GM23338 (cell line): ENCODE data around the gene METTL5. TPM values are rescaled to one million over a fixed set of nuclear protein-coding genes. Genes with fewer than 3 reads are reported as not detected.
"Not testable (repeated sequence)": the region's sequence is repeated elsewhere in the genome, so short reads cannot be mapped to it uniquely, and the experiment has no call there.

Source experiments
- ATAC-seq: fragments of 200-7000 bp; cut with Tn5 transposase; 3 replicates; pipeline ENCODE4 v1.9.1; 2020
- DNase-seq: peaks from one replicate; pipeline ENCODE4 v3.0.0-alpha.2; 2015; ENCODE audit warnings: low spot score
- H2AFZ ChIP-seq: fragments of 200-600 bp; sonication (generic); 2 replicates; pipeline ENCODE4 v1.8.0; 2016; ENCODE audit warnings: antibody characterized with exemption, mild to moderate bottlenecking, moderate library complexity
- H3F3A ChIP-seq: fragments of 200-600 bp; sonication (generic); replicated peaks from 2 replicates; pipeline ENCODE4 v1.8.0; 2017; ENCODE audit warnings: antibody characterized with exemption, mixed run types, low read depth
- H3K27ac ChIP-seq: fragments of 200-600 bp; sonication (generic); 2 replicates; pipeline ENCODE4 v1.6.1; 2016; ENCODE audit warnings: low read depth
- H3K27me3 ChIP-seq: fragments of 200-600 bp; sonication (generic); 2 replicates; pipeline ENCODE4 v1.8.0; 2016; ENCODE audit warnings: mild to moderate bottlenecking, mixed run types, moderate library complexity; ENCODE audit not compliant: insufficient read depth
- H3K36me3 ChIP-seq: fragments of 200-600 bp; sonication (generic); 2 replicates; pipeline ENCODE4 v1.8.0; 2016; ENCODE audit warnings: mild to moderate bottlenecking; ENCODE audit not compliant: insufficient read depth
- H3K4me1 ChIP-seq: fragments of 200-600 bp; sonication (generic); 2 replicates; pipeline ENCODE4 v1.8.0; 2016; ENCODE audit warnings: mild to moderate bottlenecking, moderate library complexity; ENCODE audit not compliant: insufficient read depth
- H3K4me2 ChIP-seq: fragments of 200-600 bp; sonication (generic); 2 replicates; pipeline ENCODE4 v1.7.1; 2017; ENCODE audit warnings: mixed run types
- H3K4me3 ChIP-seq: fragments of 200-600 bp; sonication (generic); 2 replicates; pipeline ENCODE4 v1.6.1; 2016; ENCODE audit warnings: mixed run types
- H3K79me2 ChIP-seq: fragments of 200-600 bp; sonication (generic); replicated peaks from 2 replicates; pipeline ENCODE4 v1.8.0; 2017; ENCODE audit warnings: mild to moderate bottlenecking; ENCODE audit not compliant: insufficient read depth
- H3K9me2 ChIP-seq: fragments of 200-600 bp; sonication (generic); 2 replicates; pipeline ENCODE4 v1.8.0; 2017; ENCODE audit not compliant: insufficient read depth
- H4K20me1 ChIP-seq: fragments of 200-600 bp; sonication (generic); replicated peaks from 2 replicates; pipeline ENCODE4 v1.8.0; 2017; ENCODE audit warnings: mild to moderate bottlenecking; ENCODE audit not compliant: insufficient read depth
- H3K27ac Mint-ChIP-seq: 2 replicates; pipeline ENCODE4 v1.8.0; 2020; ENCODE audit warnings: inconsistent platforms, mild to moderate bottlenecking, moderate library complexity, mixed read lengths
- H3K27me3 Mint-ChIP-seq: 3 replicates; pipeline ENCODE4 v1.8.0; 2022; ENCODE audit warnings: low read depth, mild to moderate bottlenecking, moderate library complexity, mixed read lengths, inconsistent platforms; ENCODE audit not compliant: insufficient read depth, poor library complexity
- H3K36me3 Mint-ChIP-seq: 3 replicates; pipeline ENCODE4 v1.8.0; 2021; ENCODE audit warnings: low read depth, mild to moderate bottlenecking, inconsistent platforms, moderate library complexity, mixed read lengths
- H3K4me1 Mint-ChIP-seq: 3 replicates; pipeline ENCODE4 v1.8.0; 2020; ENCODE audit warnings: mild to moderate bottlenecking, inconsistent platforms, mixed read lengths
- H3K4me3 Mint-ChIP-seq: 3 replicates; pipeline ENCODE4 v1.8.0; 2021; ENCODE audit warnings: moderate library complexity, mild to moderate bottlenecking, inconsistent platforms, mixed read lengths
- H3K9me3 Mint-ChIP-seq: 3 replicates; pipeline ENCODE4 v1.8.0; 2020; ENCODE audit warnings: moderate library complexity, mild to moderate bottlenecking, inconsistent platforms, mixed read lengths
- CREB1 ChIP-seq: fragments of 250-450 bp; sonication (Bioruptor Pico); IDR thresholded peaks from 2 replicates; pipeline ENCODE4 v1.5.0; 2020; ENCODE audit warnings: low read depth, mild to moderate bottlenecking, moderate library complexity
- EZH2 ChIP-seq: fragments of 200-600 bp; sonication (generic); IDR thresholded peaks from one replicate; pipeline ENCODE4 v1.8.0; 2017; ENCODE audit warnings: antibody characterized with exemption, mild to moderate bottlenecking, low read depth; ENCODE audit not compliant: unreplicated experiment
- ZNF114 ChIP-seq: fragments of 250-450 bp; sonication (Bioruptor Pico); IDR thresholded peaks from 2 replicates; pipeline ENCODE4 v1.5.0; 2020; ENCODE audit warnings: mild to moderate bottlenecking, moderate library complexity
- polyA plus RNA-seq: library from polyadenylated mRNA; unstranded; fragments of >200 nt; fragmentation: Nextera tagmentation; extraction: Ambion mirVana; gene quantifications from 2 replicates; pipeline ENCODE4 v1.2.1, GENCODE V29; 2016
- total RNA-seq: library from RNA; depleted of rRNA; stranded (reverse); fragments of >200 nt; shearing (Covaris generic); gene quantifications from 2 replicates; pipeline ENCODE4 v1.2.3, GENCODE V29; 2014
- TF ChIP-seq, protein P1 (sequence below): fragments of 250-450 bp; sonication (Bioruptor Pico); IDR thresholded peaks from 2 replicates; pipeline ENCODE4 v1.5.0; 2020; ENCODE audit warnings: mild to moderate bottlenecking, moderate library complexity
- TF ChIP-seq, protein P2 (sequence below): IDR thresholded peaks from one replicate; pipeline ENCODE4 v1.6.1; 2018; ENCODE audit warnings: antibody characterized with exemption; ENCODE audit not compliant: unreplicated experiment

The METTL5 gene
- total and polyA plus RNA-seq, 2 experiments from 2014 or later: 74.8 to 233 TPM

DNA sequence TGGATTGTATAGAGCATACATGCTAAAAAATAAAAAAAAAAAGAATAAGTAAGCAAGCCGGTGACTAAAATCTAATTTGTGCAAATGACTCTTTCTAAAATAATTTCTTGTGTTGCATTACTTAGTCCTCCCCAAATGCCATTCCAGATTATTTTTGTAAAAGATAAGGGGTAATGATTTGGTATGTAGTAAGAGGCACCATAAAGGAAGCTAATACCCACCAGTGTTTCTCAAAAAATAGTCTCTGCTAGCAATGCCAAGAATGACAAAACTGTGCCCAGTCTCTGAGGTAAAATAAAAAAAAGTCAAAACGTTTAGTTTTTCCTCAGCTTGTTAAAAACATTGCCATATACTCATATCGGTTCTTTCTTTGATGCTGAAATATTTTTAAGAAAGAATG is 2.7 kb downstream of the METTL5 start (continued):
- TF ChIP-seq, protein P1, sequence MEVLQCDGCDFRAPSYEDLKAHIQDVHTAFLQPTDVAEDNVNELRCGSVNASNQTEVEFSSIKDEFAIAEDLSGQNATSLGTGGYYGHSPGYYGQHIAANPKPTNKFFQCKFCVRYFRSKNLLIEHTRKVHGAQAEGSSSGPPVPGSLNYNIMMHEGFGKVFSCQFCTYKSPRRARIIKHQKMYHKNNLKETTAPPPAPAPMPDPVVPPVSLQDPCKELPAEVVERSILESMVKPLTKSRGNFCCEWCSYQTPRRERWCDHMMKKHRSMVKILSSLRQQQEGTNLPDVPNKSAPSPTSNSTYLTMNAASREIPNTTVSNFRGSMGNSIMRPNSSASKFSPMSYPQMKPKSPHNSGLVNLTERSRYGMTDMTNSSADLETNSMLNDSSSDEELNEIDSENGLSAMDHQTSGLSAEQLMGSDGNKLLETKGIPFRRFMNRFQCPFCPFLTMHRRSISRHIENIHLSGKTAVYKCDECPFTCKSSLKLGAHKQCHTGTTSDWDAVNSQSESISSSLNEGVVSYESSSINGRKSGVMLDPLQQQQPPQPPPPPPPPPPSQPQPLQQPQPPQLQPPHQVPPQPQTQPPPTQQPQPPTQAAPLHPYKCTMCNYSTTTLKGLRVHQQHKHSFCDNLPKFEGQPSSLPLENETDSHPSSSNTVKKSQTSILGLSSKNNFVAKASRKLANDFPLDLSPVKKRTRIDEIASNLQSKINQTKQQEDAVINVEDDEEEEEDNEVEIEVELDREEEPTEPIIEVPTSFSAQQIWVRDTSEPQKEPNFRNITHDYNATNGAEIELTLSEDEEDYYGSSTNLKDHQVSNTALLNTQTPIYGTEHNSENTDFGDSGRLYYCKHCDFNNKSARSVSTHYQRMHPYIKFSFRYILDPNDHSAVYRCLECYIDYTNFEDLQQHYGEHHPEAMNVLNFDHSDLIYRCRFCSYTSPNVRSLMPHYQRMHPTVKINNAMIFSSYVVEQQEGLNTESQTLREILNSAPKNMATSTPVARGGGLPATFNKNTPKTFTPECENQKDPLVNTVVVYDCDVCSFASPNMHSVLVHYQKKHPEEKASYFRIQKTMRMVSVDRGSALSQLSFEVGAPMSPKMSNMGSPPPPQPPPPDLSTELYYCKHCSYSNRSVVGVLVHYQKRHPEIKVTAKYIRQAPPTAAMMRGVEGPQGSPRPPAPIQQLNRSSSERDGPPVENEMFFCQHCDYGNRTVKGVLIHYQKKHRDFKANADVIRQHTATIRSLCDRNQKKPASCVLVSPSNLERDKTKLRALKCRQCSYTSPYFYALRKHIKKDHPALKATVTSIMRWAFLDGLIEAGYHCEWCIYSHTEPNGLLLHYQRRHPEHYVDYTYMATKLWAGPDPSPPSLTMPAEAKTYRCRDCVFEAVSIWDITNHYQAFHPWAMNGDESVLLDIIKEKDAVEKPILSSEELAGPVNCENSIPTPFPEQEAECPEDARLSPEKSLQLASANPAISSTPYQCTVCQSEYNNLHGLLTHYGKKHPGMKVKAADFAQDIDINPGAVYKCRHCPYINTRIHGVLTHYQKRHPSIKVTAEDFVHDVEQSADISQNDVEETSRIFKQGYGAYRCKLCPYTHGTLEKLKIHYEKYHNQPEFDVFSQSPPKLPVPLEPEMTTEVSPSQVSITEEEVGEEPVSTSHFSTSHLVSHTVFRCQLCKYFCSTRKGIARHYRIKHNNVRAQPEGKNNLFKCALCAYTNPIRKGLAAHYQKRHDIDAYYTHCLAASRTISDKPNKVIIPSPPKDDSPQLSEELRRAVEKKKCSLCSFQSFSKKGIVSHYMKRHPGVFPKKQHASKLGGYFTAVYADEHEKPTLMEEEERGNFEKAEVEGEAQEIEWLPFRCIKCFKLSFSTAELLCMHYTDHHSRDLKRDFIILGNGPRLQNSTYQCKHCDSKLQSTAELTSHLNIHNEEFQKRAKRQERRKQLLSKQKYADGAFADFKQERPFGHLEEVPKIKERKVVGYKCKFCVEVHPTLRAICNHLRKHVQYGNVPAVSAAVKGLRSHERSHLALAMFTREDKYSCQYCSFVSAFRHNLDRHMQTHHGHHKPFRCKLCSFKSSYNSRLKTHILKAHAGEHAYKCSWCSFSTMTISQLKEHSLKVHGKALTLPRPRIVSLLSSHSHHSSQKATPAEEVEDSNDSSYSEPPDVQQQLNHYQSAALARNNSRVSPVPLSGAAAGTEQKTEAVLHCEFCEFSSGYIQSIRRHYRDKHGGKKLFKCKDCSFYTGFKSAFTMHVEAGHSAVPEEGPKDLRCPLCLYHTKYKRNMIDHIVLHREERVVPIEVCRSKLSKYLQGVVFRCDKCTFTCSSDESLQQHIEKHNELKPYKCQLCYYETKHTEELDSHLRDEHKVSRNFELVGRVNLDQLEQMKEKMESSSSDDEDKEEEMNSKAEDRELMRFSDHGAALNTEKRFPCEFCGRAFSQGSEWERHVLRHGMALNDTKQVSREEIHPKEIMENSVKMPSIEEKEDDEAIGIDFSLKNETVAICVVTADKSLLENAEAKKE (CRISPR knock-in tag): no peak
- no peak for TF ChIP-seq ZNF114 (CRISPR knock-in tag)
- no peak for TF ChIP-seq CREB1 (CRISPR knock-in tag)
- TF ChIP-seq, protein P2, sequence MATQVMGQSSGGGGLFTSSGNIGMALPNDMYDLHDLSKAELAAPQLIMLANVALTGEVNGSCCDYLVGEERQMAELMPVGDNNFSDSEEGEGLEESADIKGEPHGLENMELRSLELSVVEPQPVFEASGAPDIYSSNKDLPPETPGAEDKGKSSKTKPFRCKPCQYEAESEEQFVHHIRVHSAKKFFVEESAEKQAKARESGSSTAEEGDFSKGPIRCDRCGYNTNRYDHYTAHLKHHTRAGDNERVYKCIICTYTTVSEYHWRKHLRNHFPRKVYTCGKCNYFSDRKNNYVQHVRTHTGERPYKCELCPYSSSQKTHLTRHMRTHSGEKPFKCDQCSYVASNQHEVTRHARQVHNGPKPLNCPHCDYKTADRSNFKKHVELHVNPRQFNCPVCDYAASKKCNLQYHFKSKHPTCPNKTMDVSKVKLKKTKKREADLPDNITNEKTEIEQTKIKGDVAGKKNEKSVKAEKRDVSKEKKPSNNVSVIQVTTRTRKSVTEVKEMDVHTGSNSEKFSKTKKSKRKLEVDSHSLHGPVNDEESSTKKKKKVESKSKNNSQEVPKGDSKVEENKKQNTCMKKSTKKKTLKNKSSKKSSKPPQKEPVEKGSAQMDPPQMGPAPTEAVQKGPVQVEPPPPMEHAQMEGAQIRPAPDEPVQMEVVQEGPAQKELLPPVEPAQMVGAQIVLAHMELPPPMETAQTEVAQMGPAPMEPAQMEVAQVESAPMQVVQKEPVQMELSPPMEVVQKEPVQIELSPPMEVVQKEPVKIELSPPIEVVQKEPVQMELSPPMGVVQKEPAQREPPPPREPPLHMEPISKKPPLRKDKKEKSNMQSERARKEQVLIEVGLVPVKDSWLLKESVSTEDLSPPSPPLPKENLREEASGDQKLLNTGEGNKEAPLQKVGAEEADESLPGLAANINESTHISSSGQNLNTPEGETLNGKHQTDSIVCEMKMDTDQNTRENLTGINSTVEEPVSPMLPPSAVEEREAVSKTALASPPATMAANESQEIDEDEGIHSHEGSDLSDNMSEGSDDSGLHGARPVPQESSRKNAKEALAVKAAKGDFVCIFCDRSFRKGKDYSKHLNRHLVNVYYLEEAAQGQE: no peak
- TF ChIP-seq EZH2: no peak

DNA sequence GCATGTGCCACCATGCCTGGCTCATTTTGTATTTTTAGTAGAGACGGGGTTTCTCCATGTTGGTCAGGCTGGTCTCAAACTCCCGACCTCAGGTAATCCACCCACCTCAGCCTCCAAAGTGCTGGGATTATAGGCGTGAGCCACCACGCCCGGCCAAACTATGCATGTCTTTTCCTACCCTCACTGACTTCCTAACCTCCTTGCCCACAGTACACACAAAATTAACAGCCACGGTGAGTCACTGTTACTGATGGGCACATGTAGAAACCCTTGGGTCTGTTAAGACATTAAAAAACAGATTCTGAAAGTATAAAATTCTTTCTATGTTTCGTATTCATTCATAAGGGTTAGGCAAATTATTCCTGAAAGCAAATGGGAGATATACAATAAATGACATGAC is 4.6 kb downstream of the METTL5 start:
- not testable (repeated sequence) for H4K20me1 ChIP-seq, H3K4me2 ChIP-seq, H2AFZ ChIP-seq, ATAC-seq, H3K27me3 Mint-ChIP-seq, H3K27me3 ChIP-seq, H3K27ac ChIP-seq, H3K4me1 ChIP-seq, H3K4me3 Mint-ChIP-seq, H3F3A ChIP-seq, H3K4me3 ChIP-seq, H3K9me2 ChIP-seq, DNase-seq
- Mint-ChIP-seq H3K36me3 (peaks cover 60% of the 10 kb centered on the region), H3K27ac (peak overlapping the region; percentile 21; the same call in 1 of the 2 replicates), H3K4me1 (peaks cover 13% of the 10 kb centered on the region), H3K9me3 (peaks cover 11% of the 10 kb centered on the region; the same call in 2 of the 3 replicates)
- peaks cover 13% of the 10 kb centered on the region; the same call in 1 of the 2 replicates for H3K36me3 ChIP-seq
- H3K79me2 ChIP-seq: peaks cover 33% of the 10 kb centered on the region
